LNCaP clone FGC (cell line): ENCODE results near the gene IL17REL.

Source experiments
- DNase-seq: peaks from one replicate; pipeline ENCODE4 v3.0.0-alpha.2; 2011; ENCODE audit warnings: low read depth
- H3K4me3 ChIP-seq: 2 replicates; pipeline ENCODE4 v1.5.1; 2011; ENCODE audit warnings: mild to moderate bottlenecking, low read depth, low read length, control low read depth
- CTCF ChIP-seq: IDR thresholded peaks from 2 replicates; pipeline ENCODE4 v1.5.1; 2012; ENCODE audit warnings: mild to moderate bottlenecking; ENCODE audit not compliant: control insufficient read depth, insufficient read depth; ENCODE audit errors: extremely low read depth

The IL17REL gene

GRCh38 chr22:49977578-49977977 is 35.0 kb downstream of the IL17REL start:
- no peak for DNase-seq
- TF ChIP-seq CTCF, result no peak
- no peak overlapping the region for H3K4me3 ChIP-seq

GRCh38 chr22:49976439-49977175 is 36.0 kb downstream of the IL17REL start:
- no peak for DNase-seq
- no peak overlapping the region for H3K4me3 ChIP-seq
- no peak for TF ChIP-seq CTCF

- DNase-seq, result no peak
- H3K4me3 ChIP-seq, result no peak overlapping the region
- no peak for TF ChIP-seq CTCF
Measured at GRCh38 chr22:49975543-49976389, 36.8 kb downstream of the IL17REL start.

- no peak for TF ChIP-seq CTCF
- no peak for DNase-seq
- no peak overlapping the region for H3K4me3 ChIP-seq
Measured at GRCh38 chr22:49973018-49973961, 39.3 kb downstream of the IL17REL start.

GRCh38 chr22:49972163-49973017 is 40.2 kb downstream of the IL17REL start:
- no peak overlapping the region for H3K4me3 ChIP-seq
- no peak for TF ChIP-seq CTCF
- no peak for DNase-seq
